WI38 (cell line): ENCODE data around the gene KRTAP10-8.

Source experiments
- H3K4me3 ChIP-seq: 2 replicates; pipeline ENCODE4 v1.5.1; 2011; ENCODE audit warnings: low read depth, mild to moderate bottlenecking, control low read depth, low read length
- CTCF ChIP-seq: IDR thresholded peaks from 2 replicates; pipeline ENCODE4 v1.5.1; 2012; ENCODE audit warnings: low read depth, mild to moderate bottlenecking, control low read depth, low read length

KRTAP10-8 gene

GRCh38 chr21:44581158-44581557 lies 30.7 kb upstream of the KRTAP10-8 start:
- no peak for TF ChIP-seq CTCF
- H3K4me3 ChIP-seq = no peak overlapping the region

- H3K4me3 ChIP-seq = no peak overlapping the region
- TF ChIP-seq CTCF = no peak
Measured at GRCh38 chr21:44582055-44582454, 29.8 kb upstream of the KRTAP10-8 start.

GRCh38 chr21:44583089-44583799 lies 28.6 kb upstream of the KRTAP10-8 start:
- no peak overlapping the region for H3K4me3 ChIP-seq
- TF ChIP-seq CTCF = no peak

- no peak overlapping the region for H3K4me3 ChIP-seq
- TF ChIP-seq CTCF = no peak
Measured at GRCh38 chr21:44583800-44584147, 28.1 kb upstream of the KRTAP10-8 start.

GRCh38 chr21:44585892-44586291 lies 26.0 kb upstream of the KRTAP10-8 start:
- TF ChIP-seq CTCF = no peak
- H3K4me3 ChIP-seq = no peak overlapping the region

GRCh38 chr21:44589094-44589493 lies 22.8 kb upstream of the KRTAP10-8 start:
- TF ChIP-seq CTCF = no peak
- H3K4me3 ChIP-seq = no peak overlapping the region

GRCh38 chr21:44589586-44590305 lies 22.1 kb upstream of the KRTAP10-8 start:
- no peak for TF ChIP-seq CTCF
- H3K4me3 ChIP-seq = no peak overlapping the region
